ENCODE measurements around the gene LMAN1.

Gene LMAN1

DNA sequence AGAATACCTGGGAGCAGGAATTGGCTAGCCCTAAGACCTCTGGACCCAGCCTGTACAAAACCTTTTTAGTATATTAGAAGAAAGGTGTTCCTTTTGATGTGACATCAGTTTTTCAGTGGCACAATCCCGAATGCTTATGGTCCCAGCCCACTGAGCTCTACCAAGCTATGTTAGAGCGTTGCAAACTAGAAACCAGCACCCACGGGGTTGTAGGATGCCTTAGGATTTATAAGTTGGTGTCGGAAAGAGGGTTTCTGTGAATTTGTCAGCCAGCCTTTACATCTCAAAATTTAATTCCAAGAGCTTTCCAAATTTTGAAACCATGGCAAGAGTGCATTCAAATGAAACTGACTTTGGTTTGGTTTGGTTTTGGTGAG is 499 bp upstream of the LMAN1 start:
- no peak for DNase-seq

DNA sequence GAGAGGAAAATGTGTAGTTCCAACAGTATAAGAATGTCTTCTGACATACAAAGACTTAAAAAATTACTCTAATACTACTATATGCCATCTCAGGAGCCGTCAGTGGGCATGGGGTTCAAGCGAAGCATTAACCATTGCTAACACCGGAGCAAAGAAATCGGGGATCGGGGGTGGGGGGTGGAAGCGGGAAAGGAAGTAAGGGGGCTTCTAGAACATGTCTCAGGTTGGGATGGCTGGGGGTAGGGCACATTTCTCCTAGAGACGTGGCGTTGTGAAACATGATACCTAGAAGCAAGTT is 702 bp downstream of the LMAN1 start:
- DNase-seq = no peak

DNA sequence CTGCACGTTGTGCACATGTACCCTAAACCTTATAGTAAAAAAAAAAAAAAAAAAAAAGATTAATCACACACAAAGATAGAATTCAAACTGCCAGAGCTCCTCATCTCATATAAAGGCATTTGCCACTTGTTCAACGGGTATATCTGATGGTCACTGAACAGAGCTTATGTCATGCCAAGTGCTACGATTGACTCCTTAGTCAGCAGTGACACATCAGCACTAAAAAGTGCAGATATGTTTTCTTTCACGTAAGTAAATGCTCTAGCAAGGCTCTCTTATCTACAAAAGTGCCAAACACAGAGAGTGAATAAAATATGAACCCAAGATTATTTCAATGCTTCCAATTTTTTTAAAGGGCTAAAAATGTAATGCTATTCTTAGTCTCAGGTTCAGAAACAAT is 1.1 kb downstream of the LMAN1 start:
- DNase-seq = no peak

DNA sequence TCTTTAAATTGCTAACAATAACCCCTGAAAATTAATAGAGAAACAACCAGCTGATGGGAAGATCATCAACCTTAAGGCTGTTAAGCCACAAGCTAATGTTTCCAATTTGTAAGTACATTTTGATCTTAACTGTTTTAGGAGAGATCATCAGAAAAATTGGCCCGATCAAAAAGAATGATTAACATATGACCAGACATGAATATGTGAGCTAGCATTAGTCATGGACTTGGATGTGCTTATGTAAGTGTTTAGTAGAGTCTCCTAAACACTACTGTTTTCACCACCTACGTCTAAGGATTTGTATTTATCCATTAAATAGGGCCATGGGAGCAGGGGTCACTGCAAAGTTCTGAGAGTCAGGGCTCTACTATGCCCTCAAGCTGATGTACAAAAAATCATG is 4.3 kb downstream of the LMAN1 start:
- DNase-seq = no peak

DNA sequence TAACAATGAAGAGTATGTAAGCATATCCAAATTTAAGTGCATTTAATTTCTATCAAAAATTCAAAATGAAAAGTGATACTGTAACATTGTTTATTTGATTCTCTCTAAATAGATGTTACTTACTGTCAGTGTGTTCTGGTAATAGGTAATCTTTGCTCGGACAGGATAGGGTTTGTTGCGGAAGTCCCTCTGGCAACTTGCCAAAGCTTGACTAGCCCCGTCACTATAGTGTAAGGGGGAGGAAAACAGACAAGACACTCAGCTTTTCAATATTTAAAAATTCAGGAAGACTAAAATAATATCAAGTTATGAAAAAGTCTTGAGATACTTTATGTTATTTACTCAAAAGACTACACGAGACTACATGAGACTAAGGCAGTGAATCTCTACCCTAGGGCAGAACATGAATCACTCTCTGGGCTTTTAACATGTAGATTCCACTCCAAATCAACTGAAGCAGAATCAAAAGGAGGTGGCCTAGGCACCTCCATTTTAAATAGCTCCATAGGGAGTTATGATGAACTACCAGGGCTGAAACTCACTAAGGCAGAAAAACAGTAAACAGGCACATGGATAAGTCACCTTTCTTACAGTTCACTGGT is 5.9 kb downstream of the LMAN1 start:
- peak; percentile 2 for DNase-seq

DNA sequence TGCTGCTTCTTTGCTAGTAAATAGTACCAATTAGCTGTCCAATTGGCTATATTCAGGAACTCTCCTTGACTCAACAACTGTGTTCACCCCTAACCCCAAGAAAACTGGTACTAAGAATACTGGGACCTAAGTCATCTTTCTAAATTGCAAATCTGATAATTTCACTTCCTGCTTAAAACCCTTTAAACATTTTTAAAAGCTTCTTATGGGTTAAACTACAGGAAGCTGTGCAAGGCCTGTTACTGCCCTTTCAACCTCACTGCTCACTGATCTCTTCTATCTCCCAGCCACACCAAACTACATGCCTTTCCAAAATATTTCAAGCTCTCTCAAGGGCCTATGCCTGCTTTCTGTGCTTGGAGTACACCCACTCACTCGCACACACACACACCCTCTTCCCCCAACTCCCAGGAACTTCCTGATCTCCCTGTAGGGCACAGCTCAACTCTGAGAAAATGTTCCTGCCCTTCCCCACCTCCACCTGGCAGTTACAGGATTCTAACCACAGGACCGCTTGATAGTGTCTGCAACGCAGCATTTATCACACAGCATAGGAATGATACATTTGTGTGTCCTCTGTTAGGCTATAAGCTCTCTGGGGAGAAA is 6.7 kb downstream of the LMAN1 start:
- no peak for DNase-seq

DNA sequence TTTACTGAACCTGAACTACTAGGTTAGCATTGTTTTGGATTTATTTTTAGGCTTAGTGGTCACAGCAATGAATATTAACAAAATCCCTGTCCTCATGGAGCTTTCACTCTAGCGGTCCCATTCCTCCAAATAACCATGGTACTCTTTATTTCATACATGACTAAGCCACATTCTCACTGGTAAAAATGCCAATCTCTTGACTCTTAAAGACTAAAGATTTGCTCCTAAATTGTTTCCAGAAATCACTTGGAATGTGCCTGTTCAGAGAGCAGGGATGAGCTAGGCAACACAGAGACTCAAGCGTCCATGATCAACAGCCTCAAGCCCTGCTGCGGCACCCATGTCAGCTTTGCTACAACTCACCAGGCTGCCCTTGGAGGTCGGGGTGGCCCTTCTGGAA is 13.5 kb downstream of the LMAN1 start:
- no peak for DNase-seq

DNA sequence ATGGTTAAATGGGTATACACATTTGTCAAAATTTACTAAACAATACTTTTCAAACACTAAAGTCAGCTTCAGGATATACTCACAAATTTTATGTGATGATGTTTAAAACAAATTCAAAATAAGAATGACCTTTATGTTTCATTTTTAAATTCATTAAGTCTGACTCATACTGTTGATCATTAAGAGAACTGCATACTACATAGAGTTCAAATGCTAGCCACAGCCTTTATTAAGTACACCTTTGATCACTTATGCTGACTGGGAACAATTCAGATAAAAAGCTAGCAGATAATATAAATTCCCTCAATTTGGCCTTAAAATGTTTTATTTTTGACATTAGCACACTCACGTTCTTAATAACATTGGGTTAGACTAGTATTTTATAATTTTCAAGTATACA is 14.1 kb downstream of the LMAN1 start:
- no peak for DNase-seq

DNA sequence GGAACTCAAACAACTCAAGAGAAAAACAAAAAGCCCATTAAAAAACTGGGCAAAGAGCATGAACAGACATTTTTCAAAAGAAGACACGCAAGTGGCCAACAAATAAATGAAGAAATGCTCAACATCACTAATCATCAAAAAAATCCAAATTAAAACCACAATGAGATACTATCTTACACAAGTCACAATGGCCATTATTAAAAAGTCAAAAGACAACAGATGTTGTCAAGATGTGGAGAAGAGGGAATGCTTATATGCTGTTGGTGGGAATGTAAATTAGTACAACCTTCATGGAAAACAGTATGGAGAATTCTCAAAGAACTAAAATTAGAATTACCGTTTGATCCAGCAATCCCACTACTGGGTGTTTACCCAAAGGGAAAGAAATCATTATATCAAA is 15.1 kb downstream of the LMAN1 start:
- DNase-seq = no peak

DNA sequence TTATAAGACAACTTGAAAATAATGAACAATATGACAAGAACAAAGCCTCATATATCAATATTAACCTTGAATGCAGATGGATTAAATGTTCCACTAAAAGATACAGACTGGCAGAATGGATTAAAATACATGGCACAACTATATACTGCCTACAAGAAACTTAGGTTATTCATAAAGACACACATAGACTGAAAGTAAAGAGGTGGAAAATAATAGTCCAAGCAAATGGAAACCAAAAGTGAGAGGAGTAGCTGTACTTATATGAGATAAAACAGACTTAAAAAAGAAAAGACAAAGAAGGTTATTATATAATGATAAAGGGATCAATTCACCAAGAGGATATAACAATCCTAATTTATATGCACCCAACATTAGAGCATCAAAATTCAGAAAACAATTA is 18.2 kb downstream of the LMAN1 start:
- DNase-seq = no peak

DNA sequence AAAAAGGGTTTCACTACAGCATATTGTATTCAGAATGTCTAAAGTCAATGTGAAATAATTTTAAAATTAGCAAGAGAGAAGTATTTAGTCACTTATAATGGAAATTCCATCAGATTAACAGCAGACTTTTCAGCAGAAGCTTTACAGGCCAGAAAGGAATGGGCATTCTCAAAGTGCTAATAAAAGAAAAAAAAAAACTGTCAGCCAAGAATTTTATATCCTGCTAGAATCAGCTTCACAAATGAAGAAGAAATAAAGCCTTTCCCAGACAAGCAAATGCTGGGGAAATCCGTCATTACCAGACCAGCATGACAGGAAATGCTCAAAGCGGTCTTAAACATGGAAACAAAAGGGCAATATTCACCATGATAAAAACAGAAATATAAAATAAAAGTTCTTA is 18.8 kb downstream of the LMAN1 start:
- DNase-seq = no peak

DNA sequence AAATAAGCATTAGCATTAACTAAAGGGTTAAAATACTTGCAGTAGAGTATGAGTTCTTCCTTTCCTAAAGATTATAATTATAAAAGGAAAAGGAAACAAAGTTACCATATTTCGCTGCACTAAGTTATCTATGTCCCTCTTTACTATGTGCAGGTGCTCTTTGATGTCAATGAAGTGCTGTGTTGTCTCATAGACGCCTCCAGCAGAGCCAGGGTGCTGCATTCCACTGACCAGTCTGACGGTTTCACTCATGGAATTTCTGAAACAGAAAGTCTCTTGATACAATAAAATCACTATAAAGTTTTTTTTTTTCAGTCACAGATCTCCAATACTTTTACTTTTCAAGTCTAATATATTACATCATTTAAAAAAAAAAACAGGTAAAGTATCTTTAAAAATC is 26.1 kb downstream of the LMAN1 start:
- DNase-seq = no peak

DNA sequence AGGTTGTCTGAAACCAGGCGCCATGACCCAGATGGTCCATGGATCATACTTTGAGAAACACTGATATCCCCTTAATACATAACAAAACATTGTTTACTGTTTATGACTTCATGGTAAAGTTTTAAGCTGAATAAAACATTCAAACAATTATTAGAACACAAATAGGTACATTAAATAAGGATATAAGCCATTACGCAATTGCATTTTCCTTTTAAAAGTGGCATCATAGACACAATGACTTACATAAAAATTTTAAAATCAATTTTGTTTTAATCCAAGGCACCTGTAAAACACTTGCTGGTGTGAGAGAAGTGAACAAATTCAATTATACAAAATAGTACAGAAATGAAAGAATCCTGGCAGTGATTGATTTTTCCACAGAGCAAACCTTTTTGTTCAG is 30.4 kb downstream of the LMAN1 start:
- DNase-seq = no peak

DNA sequence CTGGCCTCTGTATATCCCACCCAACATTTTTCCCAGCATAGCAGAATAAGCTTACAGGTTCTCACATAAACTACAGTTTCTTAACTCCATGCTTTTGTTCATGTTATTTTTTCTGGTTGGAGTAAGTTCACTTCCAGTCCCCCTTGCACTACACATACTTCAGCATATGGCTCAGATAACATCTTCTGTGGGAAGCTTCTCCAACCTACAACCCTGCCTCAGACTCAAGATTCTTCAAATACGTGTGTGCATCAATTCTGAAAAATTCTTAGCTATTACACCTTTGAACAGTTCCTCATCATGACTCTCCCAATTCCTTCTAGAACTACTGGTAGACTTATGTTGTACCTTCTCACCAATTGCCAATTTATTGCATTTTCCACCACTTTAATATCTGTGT is 33.1 kb downstream of the LMAN1 start:
- no peak for DNase-seq

DNA sequence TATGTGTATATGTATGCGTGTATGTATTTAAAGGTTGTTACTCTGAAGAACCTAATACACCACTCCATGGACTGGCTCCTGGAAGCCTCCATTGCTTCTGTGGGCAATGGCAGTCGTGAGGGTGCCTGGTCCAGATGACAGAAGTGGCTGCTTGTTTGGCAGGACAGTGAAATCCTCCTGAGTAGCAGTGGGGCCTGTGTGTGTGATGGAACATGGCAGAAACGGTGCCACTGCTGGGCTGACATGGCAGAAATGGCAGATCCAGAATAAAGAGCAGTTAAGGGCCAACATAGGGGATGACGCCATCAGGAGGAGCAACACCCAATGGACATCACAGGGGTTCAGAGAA is 34.5 kb downstream of the LMAN1 start:
- no peak for DNase-seq

DNA sequence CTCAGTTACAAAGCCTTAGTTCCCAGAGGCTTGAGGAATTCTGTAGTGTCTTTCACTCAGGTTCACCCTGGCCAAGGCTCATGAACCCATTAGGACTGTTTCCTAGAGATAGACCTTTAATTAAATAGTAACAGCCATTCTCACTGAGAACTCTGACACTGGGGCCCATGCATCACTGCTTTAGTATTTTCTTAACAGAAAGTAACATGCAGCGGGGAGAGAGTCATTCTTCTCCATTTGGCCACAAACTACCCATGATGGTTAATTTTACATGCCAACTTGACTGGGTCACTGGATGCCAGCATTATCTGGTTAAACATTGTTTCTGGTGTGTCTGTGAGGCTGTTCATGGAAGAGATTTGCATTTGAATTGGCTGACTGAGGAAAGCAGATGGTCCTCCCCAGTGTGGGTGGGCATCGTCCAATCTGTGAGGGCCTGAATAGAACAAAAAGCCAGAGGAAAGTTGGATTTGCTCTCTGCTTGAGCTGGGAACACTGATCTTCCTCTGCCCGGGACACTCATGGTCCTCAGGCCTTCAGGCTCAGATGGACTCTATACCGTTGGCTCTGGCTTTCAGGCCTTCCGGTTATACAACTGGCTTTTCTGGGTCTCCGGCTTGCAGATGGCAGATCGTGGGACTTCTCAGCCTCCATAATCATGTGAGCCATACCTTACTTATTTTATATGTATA is 35.0 kb downstream of the LMAN1 start:
- DNase-seq = no peak

DNA sequence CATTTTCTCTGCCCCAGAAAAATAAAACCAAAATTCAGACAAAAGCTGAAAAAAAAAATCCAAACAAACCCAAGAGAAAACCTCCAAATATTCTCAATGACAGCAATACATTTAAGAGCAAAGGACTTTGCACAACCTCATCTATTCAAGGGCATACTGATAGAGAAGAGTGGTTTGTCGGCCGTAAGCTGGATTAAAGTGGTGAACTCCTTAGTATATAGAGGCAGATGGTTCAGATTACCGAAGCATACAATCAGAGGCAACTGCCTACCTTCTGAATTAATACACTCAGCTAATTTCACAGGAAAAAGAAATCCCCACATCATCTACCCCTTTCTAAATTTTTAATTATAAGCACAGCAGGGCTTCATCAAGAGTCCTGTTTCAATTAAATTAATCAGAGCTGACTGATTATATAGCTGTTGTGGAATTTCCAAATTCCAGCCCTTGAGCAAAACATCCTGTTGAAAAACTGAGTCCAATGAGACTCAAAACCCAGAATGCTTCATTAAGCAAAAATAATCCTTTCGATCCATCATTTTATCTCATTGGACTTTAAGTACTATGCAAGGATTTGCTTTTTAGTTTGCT is 40.5 kb downstream of the LMAN1 start, which contains the start of gene CPLX4:
Gene CPLX4 (minus strand): TSS at position 190 of the 591 bp plus-strand sequence. CDS start 187 bp downstream, at position 3.
- DNase-seq = peak; percentile 94

DNA sequence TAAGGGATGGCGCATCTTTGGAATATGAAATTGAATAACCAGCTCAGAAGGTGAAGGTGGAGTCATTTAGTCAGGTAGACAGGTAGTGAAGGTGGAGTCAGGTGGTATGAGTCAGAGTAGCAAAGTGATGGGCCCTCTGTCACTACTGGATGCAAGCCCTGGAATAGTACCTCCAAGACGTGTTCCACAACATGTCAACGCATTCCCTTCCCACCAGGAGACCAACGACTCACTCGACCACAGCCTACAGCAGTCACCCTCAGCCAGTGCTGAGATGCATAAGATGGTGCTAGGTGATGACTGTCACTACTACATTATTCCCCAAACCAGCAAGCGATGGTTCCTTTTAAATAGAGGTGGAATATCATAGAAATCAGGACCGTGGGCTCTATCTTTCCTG is 47.4 kb downstream of the LMAN1 start:
- no peak for DNase-seq

DNA sequence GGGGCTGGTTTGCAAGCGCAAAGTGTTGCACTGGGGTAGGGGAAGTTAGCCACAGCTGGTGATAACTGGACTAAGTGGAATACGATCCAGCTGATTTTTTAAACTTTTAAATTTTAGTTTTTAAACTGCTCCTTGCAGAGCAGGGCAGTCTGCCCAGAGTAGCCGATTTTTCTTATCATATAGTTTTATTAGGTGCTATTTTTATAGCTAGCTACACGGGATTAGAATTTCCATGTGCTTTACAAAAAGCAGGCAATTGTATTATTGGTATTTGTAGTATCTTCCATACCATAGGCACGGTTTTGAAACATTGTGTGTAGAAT is 50.2 kb downstream of the LMAN1 start:
- no peak for DNase-seq

DNA sequence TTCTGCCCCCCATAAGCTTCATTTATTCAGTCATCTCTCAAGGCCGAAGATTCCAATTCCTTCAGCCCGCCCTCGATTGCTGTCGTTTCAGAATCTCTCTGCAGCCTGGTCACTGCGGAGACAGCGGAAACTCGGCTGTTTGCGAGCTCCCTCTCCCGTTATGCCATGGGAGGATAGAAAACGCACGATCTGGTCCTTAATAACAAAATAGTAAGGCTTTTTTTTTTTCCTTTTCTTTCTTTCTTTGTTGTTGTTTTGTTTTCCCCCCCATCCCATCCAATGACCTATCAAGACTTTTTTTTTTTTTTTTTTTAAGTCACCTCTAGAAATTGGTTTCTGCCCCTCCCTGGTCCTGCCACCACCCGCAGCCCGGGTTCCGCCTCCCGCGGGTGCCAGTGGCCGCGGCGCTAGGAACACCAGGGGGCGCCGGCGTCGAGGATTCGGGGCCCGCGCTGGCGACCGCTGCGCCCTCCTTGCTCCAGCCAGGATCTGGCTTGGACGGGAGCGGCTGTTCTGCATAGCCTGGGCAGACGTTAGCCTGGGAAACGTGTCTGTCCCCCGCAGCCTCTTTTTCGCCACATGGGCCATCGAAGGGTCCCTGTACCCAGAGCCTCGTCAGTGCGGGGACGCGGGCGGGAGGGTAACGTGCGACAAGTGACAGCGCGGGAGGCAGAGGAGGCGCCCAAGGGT is 50.7 kb downstream of the LMAN1 start:
- peak; percentile 80 for DNase-seq

DNA sequence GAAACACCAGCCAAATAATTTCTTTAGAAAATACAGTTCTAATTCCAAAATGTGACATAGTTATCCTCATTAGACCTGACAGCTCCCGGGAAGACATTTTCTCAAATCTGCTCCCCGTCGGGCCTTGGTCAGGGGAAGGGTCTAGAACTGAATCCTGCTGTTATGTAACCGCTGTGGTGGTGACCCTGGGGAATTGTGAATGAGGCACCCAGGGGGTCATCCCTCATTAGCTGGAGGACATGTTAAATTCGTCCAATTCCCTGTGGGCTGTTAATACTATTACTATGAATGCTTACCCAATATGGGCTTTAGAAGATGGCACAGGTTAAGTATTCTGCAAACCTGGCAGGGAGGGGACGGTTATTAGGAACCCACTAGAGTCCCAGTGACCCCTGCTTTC is 52.4 kb downstream of the LMAN1 start:
- DNase-seq = no peak

DNA sequence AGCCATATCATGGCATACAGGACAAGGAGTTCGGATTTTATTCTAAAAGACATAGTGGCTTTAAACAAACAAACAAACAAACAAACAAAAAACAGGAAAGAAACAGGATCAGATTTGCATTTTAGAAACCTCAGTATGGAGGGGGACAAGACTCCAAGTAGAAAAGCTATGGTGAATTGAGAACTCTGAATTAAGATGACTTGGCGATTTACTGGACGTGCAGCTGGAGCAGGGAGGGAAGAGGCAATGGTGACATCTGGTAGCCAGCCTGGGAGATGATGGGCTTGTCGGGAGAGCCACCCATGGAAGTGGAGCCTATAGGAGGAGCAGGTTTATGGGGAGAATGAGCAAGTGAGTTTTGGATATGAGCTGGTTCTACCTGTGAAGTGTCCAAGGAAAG is 53.8 kb downstream of the LMAN1 start:
- DNase-seq = peak; percentile 32

DNA sequence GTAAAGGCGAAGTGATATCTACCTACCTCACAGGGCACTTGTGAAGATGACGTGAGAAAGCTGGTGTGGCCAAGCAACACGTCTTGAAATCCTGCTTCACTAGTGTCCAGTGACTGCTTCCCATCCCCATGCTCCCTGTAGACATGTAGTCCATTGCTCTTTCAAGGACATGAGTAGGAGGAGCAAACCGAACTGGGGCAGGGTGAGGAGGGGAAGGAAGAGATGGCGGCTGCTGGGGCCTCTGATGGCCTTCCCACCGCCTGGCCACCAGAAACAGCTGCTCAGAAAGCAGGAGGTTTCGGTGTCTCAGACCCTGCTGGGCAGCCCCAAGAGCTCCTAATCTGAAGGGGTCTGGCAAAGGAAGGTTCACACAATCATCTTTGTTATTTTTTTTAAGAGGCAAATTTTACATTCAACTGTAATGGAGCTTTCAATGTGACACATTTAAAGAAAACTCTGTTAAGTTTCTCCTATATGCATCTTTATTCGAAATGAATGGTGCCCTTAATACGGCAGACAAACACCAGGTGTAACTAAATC is 55.3 kb downstream of the LMAN1 start:
- peak; percentile 30 for DNase-seq

DNA sequence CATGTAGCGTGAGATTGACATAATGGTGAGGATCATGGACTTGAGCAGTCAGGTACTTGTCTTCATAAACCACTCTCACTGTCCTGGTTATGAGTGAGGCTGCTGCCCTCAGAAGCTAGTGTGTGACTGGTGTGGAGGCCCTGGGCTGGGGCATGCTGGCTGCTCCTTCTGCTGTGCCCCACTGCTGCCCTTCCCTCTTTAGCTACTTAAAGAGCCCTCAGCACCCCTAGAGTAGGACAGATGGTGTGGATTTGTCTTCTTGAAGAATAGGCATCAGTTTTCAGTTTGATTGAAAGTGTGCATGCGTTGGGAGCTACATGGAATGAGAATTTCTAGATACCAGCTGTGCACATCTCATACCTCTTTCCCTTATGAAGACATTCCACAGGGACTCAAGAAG is 56.1 kb downstream of the LMAN1 start:
- DNase-seq = peak; percentile 75
